ENCODE results near the gene ANO2. TPM values are rescaled to one million over a fixed set of nuclear protein-coding genes. Genes with fewer than 3 reads are reported as not detected.

ANO2 gene
- total and polyA plus RNA-seq, 2 experiments from 2014 or later = 2.3 to 4.6 TPM

GRCh38 chr12:5798242-5799015 is 146.6 kb downstream of the ANO2 start:
- Histone ChIP-seq H4K20me1 (replicated peaks; ENCODE audit: insufficient read depth) (no peaks in the 10 kb centered on the region), H3K9me2 (ENCODE audit: insufficient read depth) (peaks cover 20% of the 10 kb centered on the region), H3K79me2 (replicated peaks; ENCODE audit: insufficient read depth) (no peaks in the 10 kb centered on the region), H2AFZ (no peak overlapping the region), H3K4me2 (no peak overlapping the region), H3K36me3 (ENCODE audit: insufficient read depth) (no peaks in the 10 kb centered on the region), H3K27me3 (ENCODE audit: insufficient read depth) (no peaks in the 10 kb centered on the region), H3K27ac (ENCODE audit: low read depth) (no peak overlapping the region), H3K4me1 (ENCODE audit: insufficient read depth) (no peaks in the 10 kb centered on the region), H3K4me3 (no peak overlapping the region), H3F3A (replicated peaks; ENCODE audit: low read depth) (no peaks in the 10 kb centered on the region)
- Mint-ChIP-seq H3K27me3 (ENCODE audit: insufficient read depth, low read depth, poor library complexity) (peaks cover 4% of the 10 kb centered on the region), H3K4me1 (no peaks in the 10 kb centered on the region), H3K4me3 (no peak overlapping the region), H3K27ac (no peak overlapping the region), H3K36me3 (ENCODE audit: low read depth) (no peaks in the 10 kb centered on the region), H3K9me3 (no peaks in the 10 kb centered on the region)
- TF ChIP-seq STAT1 (IDR thresholded peaks at IDR 0.05; ENCODE audit: unreplicated experiment) (no peak), EZH2phosphoT487 (IDR thresholded peaks at IDR 0.05; ENCODE audit: unreplicated experiment) (no peak), EZH2 (IDR thresholded peaks at IDR 0.05; ENCODE audit: low read depth, unreplicated experiment) (no peak), REST (IDR thresholded peaks at IDR 0.05; ENCODE audit: unreplicated experiment) (no peak), ETS1 (IDR thresholded peaks at IDR 0.05) (no peak), ZNF114 (CRISPR knock-in tag; IDR thresholded peaks at IDR 0.05) (no peak), CTCF (conservative IDR thresholded peaks at IDR 0.05; ENCODE audit: low read depth in 2 of 2) (no peak), JUNB (IDR thresholded peaks at IDR 0.05; ENCODE audit: unreplicated experiment) (no peak), POLR2AphosphoS5 (IDR thresholded peaks at IDR 0.05; ENCODE audit: low read depth) (no peak), ZNF462 (CRISPR knock-in tag; IDR thresholded peaks at IDR 0.05) (no peak), NANOG (IDR thresholded peaks at IDR 0.05; ENCODE audit: borderline replicate concordance) (no peak), ZNF331 (CRISPR knock-in tag; IDR thresholded peaks at IDR 0.05; ENCODE audit: low read depth) (no peak), CREB1 (CRISPR knock-in tag; IDR thresholded peaks at IDR 0.05; ENCODE audit: low read depth) (no peak)
- ATAC-seq (no peak), DNase-seq (ENCODE audit: low spot score) (no peak)

All from GM23338 (cell line).